MCF 10A (cell line): ENCODE results near the gene ZNF584. TPM values are rescaled to one million over a fixed set of nuclear protein-coding genes. Genes with fewer than 3 reads are reported as not detected.

ENCODE experiments used
- BruUV-seq: library from RNA; stranded (reverse); fragments of 400-500 nt; replicated peaks from 2 replicates; lab custom pipeline; 2021; lab: Mats Ljungman, UMichigan
- CTCF ChIA-PET: fragments of 300-600 bp; sonication (Branson Sonifier 250); formaldehyde crosslinking; extraction: SDS; loops from one replicate; lab custom pipeline; 2021; ENCODE audit warnings: antibody characterized with exemption, inconsistent platforms; lab: Yijun Ruan, JAX
- POLR2A ChIA-PET: fragments of 300-600, 350-650 bp; sonication (Branson Sonifier 250); formaldehyde crosslinking; extraction: SDS; loops from one replicate; lab custom pipeline; 2020; ENCODE audit warnings: antibody characterized with exemption, inconsistent platforms; lab: Yijun Ruan, JAX
- DNase-seq: peaks from one replicate; pipeline ENCODE4 v3.0.0-alpha.2; 2018; ENCODE audit not compliant: unreplicated experiment
- H3K27ac Mint-ChIP-seq: one replicate; pipeline ENCODE4 v1.8.0; 2022; ENCODE audit warnings: mild to moderate bottlenecking, low read depth, mixed read lengths; ENCODE audit not compliant: unreplicated experiment
- H3K27me3 Mint-ChIP-seq: one replicate; pipeline ENCODE4 v1.8.0; 2022; ENCODE audit warnings: mixed read lengths; ENCODE audit not compliant: insufficient read depth, unreplicated experiment
- H3K36me3 Mint-ChIP-seq: one replicate; pipeline ENCODE4 v1.8.0; 2022; ENCODE audit warnings: mild to moderate bottlenecking, moderate library complexity, mixed read lengths; ENCODE audit not compliant: insufficient read depth, unreplicated experiment
- H3K4me1 Mint-ChIP-seq: one replicate; pipeline ENCODE4 v1.8.0; 2022; ENCODE audit warnings: mixed read lengths; ENCODE audit not compliant: insufficient read depth, unreplicated experiment
- H3K4me3 Mint-ChIP-seq: one replicate; pipeline ENCODE4 v1.8.0; 2022; ENCODE audit warnings: mild to moderate bottlenecking, moderate library complexity, mixed read lengths; ENCODE audit not compliant: unreplicated experiment
- H3K9me3 Mint-ChIP-seq: one replicate; pipeline ENCODE4 v1.8.0; 2022; ENCODE audit warnings: mixed read lengths; ENCODE audit not compliant: unreplicated experiment
- CTCF ChIP-seq: fragments of 200-600 bp; IDR thresholded peaks from one replicate; pipeline ENCODE4 v1.8.0; 2022; ENCODE audit warnings: antibody characterized with exemption, mild to moderate bottlenecking; ENCODE audit not compliant: unreplicated experiment
- intact Hi-C: fragments of 100-400 bp; cut with micrococcal nuclease; formaldehyde crosslinking; loops from 2 replicates; pipeline ENCODE4 v1.14.1; 2022
- total RNA-seq: library from RNA; stranded (reverse); gene quantifications from 2 replicates; pipeline ENCODE4 v1.2.3, GENCODE V29; 2022

The ZNF584 gene
- total RNA-seq, 1 experiment from 2014 or later: 18.1 TPM

- POLR2A ChIA-PET: no interaction called here
- TF ChIP-seq CTCF: no peak
These were observed 47.7 kb downstream of the ZNF584 start for GRCh38 chr19:58456111-58456510.

GRCh38 chr19:58460039-58460438 lies 51.6 kb downstream of the ZNF584 start:
- intact Hi-C loops: no loop called here
- ChIA-PET POLR2A (interaction anchor here (0.7 to 1.8 kb wide), 5 partner anchors 9 to 97 kb away, joined by 3 to 11 read pairs (median 5); partner anchors contain the start of genes RPS5 and ZNF324B), CTCF (interaction anchor here (0.6 to 1.7 kb wide), 7 partner anchors 9 to 116 kb away, joined by 3 to 5 read pairs (median 3); no protein-coding TSS in a partner anchor)
- Mint-ChIP-seq H3K9me3 (no peaks in the 10 kb centered on the region), H3K27me3 (no peaks in the 10 kb centered on the region), H3K4me3 (no peak overlapping the region), H3K27ac (no peak overlapping the region), H3K36me3 (peaks cover 29% of the 10 kb centered on the region), H3K4me1 (peaks cover 6% of the 10 kb centered on the region)
- no peak for TF ChIP-seq CTCF
- peak; percentile 47 for DNase-seq
- no TSS peak for BruUV-seq

More at GRCh38 chr19:58456111-58456510, 47.7 kb downstream of the ZNF584 start:
- intact Hi-C loops: no loop called here
- no peak for DNase-seq
- Mint-ChIP-seq H3K36me3 (peaks cover 28% of the 10 kb centered on the region), H3K4me1 (peaks cover 19% of the 10 kb centered on the region), H3K27ac (no peak overlapping the region), H3K9me3 (no peaks in the 10 kb centered on the region), H3K4me3 (no peak overlapping the region), H3K27me3 (no peaks in the 10 kb centered on the region)
- no TSS peak for BruUV-seq
- CTCF ChIA-PET: no interaction called here

- peaks cover 13% of the 10 kb centered on the region for H3K4me1 Mint-ChIP-seq
- no TSS peak for BruUV-seq
- no peak for DNase-seq
- no peaks in the 10 kb centered on the region for H3K27me3 Mint-ChIP-seq
- POLR2A ChIA-PET: interaction anchor here (0.7 to 1.5 kb wide), 5 partner anchors 33 to 548 kb away, joined by 3 to 7 read pairs (median 3); partner anchors contain the start of genes TRIM28, ZBTB45 and ZNF584
- peak overlapping the region; percentile 78 for H3K27ac Mint-ChIP-seq
- no peaks in the 10 kb centered on the region for H3K9me3 Mint-ChIP-seq
- intact Hi-C loops: loop anchor here (1.0 to 5.0 kb wide), 2 partner anchors 58 to 139 kb away; partner anchors contain the start of genes ZNF584 and ZSCAN22
- CTCF ChIA-PET: interaction anchor here (1.1 kb wide), 1 partner anchor 15 kb away, joined by 4 read pairs; the partner anchor contains the start of gene ZNF324B
- peaks cover 22% of the 10 kb centered on the region for H3K36me3 Mint-ChIP-seq
- H3K4me3 Mint-ChIP-seq: peak overlapping the region; percentile 82
- no peak for TF ChIP-seq CTCF
These were observed 57.8 kb downstream of the ZNF584 start for GRCh38 chr19:58466089-58466759.
